Lower leg skin (tissue), 4 donors: ENCODE results near the gene ZNF441. TPM values are rescaled to one million over a fixed set of nuclear protein-coding genes. Genes with fewer than 3 reads are reported as not detected.
"Not testable (repeated sequence)": the region's sequence is repeated elsewhere in the genome, so short reads cannot be mapped to it uniquely, and the experiment has no call there.

Source experiments
- DNase-seq, 2 donors: peaks; one replicate each; pipeline ENCODE4 v3.0.0-alpha.2; 2019; ENCODE audit warnings: low spot score in 2 of 2
- H3K4me3 ChIP-seq: fragments of 200-600 bp; sonication (generic); 2 replicates; pipeline ENCODE4 v1.5.1; 2017; ENCODE audit warnings: mild to moderate bottlenecking, low read depth; ENCODE audit not compliant: poor library complexity, severe bottlenecking
- POLR2A ChIP-seq, 2 donors: fragments of 450-650 bp; IDR thresholded peaks; one replicate each; pipeline ENCODE4 v1.6.1; 2016 to 2017; ENCODE audit warnings: antibody characterized with exemption in 2 of 2, mild to moderate bottlenecking in 1 of 2, moderate library complexity in 1 of 2
- WGBS, 2 donors: methylation state at CpG; one replicate each; pipeline ENCODE4 v1.1.5; 2018; 5-methylcytosine and 5-hydroxymethylcytosine counted together
- intact Hi-C: fragments of 100-400 bp; cut with DNase I; formaldehyde crosslinking; loops from one replicate; pipeline ENCODE4 v1.15.0; 2023; ENCODE audit warnings: low total_unique reads
- total RNA-seq, 4 donors: library from RNA; depleted of rRNA; stranded (reverse); fragments of >200 nt; gene quantifications; one replicate each; pipeline ENCODE4 v1.1.0, GENCODE V29; 2016
- TF ChIP-seq, protein P1 (sequence below), 3 donors: fragments of 450-650 bp; IDR thresholded peaks; one replicate each; pipeline ENCODE4 v1.5.1; 2016; ENCODE audit warnings: antibody characterized with exemption in 3 of 3, mild to moderate bottlenecking in 3 of 3, moderate library complexity in 2 of 3

Gene ZNF441
- total RNA-seq, 4 donors from 2014 or later, result 3.5 to 6.4 (median 6.0) TPM

DNA sequence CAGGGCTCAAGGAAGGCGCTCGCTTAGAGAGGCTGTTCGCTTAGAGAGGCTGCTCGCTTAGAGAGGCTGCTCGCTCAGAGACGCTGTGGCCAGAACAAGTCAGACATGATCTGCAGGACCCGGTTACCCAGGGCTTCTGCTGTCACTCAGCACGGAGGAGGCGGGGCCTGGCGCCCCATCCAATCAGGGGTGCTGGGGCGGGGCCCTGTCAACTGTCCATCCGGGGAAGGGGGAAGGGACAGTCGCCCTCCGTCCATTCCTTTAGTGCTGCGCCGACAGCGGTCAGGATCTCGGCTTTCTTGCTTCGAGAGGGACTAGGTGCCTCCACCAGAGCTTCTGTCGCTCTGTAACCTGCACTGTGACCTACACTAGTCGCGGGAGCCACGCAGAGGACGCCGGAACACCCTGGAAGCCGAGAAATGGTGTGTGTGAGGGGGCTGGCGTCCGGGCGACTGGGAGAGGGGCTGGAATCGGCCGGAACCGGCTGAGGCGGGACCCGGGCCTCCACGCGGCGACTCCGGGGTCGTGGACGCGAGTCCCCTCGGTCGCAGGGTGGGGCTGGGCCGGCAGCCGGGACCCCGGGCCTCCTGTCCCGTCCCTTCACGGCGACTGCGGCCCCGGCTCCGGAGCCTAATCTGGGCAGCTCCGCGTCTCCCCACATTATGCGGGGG, 47.4 kb downstream of the ZNF441 start, which contains the start of gene ZNF440:
Gene ZNF440, plus strand, starts transcription at position 245 of the 671 bp plus-strand sequence. Its CDS starts 175 bp downstream, at position 420.
- TF ChIP-seq, protein P1, sequence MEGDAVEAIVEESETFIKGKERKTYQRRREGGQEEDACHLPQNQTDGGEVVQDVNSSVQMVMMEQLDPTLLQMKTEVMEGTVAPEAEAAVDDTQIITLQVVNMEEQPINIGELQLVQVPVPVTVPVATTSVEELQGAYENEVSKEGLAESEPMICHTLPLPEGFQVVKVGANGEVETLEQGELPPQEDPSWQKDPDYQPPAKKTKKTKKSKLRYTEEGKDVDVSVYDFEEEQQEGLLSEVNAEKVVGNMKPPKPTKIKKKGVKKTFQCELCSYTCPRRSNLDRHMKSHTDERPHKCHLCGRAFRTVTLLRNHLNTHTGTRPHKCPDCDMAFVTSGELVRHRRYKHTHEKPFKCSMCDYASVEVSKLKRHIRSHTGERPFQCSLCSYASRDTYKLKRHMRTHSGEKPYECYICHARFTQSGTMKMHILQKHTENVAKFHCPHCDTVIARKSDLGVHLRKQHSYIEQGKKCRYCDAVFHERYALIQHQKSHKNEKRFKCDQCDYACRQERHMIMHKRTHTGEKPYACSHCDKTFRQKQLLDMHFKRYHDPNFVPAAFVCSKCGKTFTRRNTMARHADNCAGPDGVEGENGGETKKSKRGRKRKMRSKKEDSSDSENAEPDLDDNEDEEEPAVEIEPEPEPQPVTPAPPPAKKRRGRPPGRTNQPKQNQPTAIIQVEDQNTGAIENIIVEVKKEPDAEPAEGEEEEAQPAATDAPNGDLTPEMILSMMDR (IDR thresholded peaks at IDR 0.05), result no peak
- TF ChIP-seq POLR2A (IDR thresholded peaks at IDR 0.05), result peak in 1 of 2 donors; percentile 54
- 0 to 1% methylated on average over 35 to 51 of the region's 55 CpGs for WGBS, 2 donors
- intact Hi-C loops, result no loop called here
- H3K4me3 ChIP-seq, result peak within 1 kb of the TSS; percentile 74
- DNase-seq, result peak; percentile 95 to 99

DNA sequence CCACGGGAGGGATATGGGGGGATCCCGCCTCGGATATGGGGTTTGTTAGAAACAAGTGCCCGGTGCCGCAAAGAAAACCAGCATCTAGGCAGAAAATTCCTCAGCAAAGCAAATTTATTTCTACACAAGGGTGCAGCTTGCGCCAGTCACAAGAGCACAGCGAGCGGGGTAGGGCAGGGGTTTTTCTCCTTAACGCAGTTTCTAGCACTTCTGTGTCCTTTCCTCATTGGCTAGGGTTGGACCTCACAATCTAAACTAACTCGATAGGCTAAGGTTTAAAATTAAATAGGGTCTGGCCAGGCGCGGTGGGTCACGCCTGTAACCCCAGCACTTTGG, 47.9 kb downstream of the ZNF441 start:
- peak overlapping the region; percentile 74 for H3K4me3 ChIP-seq
- TF ChIP-seq POLR2A (IDR thresholded peaks at IDR 0.05), result no peak
- TF ChIP-seq, protein P1 (IDR thresholded peaks at IDR 0.05), result no peak
- 5 to 9% methylated on average over 13 of the region's 13 CpGs for WGBS, 2 donors
- intact Hi-C loops, result no loop called here
- DNase-seq, result peak in 1 of 2 donors; percentile 83

- no peak for DNase-seq
- H3K4me3 ChIP-seq, result no peak overlapping the region
- TF ChIP-seq, protein P1 (IDR thresholded peaks at IDR 0.05), result no peak
- TF ChIP-seq POLR2A (IDR thresholded peaks at IDR 0.05), result no peak
- WGBS, 2 donors, result 57 to 89% methylated on average over 5 of the region's 5 CpGs
- intact Hi-C loops, result no loop called here
Observed at GRCh38 chr19:11821474-11822109, 54.8 kb downstream of the ZNF441 start.

- H3K4me3 ChIP-seq, intact Hi-C loops, DNase-seq: not testable (repeated sequence)
- 95 to 96% methylated on average over 7 of the region's 7 CpGs for WGBS, 2 donors
Observed at GRCh38 chr19:11828957-11829876, 62.4 kb downstream of the ZNF441 start.

DNA sequence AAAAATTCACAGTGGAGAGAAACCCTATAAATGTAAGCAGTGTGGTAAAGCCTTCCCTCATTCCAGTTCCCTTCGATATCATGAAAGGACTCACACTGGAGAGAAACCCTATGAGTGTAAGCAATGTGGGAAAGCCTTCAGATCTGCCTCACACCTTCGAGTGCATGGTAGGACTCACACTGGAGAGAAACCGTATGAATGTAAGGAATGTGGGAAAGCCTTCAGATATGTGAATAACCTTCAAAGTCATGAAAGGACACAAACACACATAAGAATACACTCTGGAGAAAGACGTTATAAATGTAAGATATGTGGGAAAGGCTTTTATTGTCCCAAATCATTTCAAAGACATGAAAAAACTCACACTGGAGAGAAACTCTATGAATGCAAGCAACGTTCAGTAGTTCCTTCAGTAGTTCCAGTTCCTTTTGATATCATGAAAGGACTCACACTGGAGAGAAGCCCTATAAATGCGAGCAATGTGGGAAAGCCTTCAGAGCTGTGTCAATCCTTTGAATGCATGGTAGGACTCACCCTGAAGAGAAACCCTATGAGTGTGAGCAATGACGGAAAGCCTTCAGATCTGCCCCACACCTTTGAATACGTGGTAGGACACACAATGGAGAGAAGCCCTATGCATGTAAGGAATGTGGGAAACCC, 65.6 kb downstream of the ZNF441 start:
- WGBS, 2 donors, result 96 to 99% methylated on average over 8 of the region's 8 CpGs
- TF ChIP-seq, protein P1 (IDR thresholded peaks at IDR 0.05), result no peak
- no peak for TF ChIP-seq POLR2A (IDR thresholded peaks at IDR 0.05)

More for the DNA sequence above, 65.6 kb downstream of the ZNF441 start:
- DNase-seq, result no peak
- intact Hi-C loops, result no loop called here
- H3K4me3 ChIP-seq, result no peak overlapping the region
